ENCODE results near the gene CYB561D2.
A peak's percentile ranks its signal among the peaks of the same experiment; 100 is the strongest.

CYB561D2 gene

DNA sequence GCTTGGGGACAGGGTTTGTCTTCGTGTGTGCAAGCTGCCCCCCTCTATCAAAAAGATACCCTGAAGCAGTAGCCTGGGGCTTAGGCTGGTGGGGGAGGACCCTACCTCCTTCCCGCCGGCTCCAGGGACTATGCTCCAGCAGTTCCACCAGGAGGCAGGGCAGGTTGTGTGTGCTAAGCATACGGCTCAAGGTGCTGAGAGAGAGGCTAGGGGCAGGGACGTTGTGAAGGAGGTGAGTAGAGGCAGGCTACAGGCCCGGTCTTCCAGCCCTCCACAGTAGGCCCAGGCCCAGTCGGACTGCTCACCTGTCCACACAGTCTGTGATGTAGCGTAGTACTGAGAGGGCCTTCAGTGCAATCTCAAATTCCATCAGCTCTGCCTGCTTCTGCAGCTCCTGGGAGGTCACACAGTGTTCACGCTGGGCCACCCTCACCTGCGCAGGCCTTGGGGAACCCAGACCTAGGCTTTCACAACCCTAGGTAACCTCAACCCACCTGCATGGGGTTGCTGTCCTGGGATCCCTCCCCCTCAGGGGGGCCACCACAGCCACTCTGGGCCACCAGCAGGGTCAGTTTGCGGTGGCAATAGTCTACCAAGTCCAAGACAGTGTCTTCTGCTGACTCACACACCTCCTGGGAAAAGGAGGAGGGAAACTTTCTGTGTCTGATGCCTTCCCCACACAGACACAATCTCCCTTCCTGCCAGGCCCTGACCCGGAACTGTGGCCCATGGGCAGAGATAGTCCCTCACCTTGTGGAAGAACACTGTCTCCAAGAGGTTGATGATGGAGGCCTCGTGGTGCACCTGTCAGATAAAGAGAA is 7.6 kb upstream of the CYB561D2 start:
- DNase-seq, result no peak

DNA sequence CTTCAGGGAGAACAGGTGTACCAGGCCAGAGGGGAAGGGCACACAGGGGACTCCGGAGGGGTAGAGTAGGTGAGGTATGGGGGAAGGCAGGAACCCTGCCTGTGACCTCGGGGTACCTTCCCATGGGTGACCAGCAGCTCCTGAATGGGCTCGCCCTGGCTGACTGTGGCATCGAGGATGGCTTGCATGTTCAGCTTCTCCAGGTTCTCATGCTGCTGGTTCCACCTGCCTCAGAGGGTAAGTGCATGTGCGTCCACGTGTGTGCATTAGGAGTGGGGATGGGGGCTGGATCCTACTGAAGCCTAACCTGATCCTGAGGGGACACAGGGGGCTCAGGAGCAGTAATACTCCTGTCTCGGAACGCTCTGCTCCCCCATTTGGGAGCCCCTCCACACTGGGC is 5.7 kb upstream of the CYB561D2 start:
- DNase-seq, result no peak

DNA sequence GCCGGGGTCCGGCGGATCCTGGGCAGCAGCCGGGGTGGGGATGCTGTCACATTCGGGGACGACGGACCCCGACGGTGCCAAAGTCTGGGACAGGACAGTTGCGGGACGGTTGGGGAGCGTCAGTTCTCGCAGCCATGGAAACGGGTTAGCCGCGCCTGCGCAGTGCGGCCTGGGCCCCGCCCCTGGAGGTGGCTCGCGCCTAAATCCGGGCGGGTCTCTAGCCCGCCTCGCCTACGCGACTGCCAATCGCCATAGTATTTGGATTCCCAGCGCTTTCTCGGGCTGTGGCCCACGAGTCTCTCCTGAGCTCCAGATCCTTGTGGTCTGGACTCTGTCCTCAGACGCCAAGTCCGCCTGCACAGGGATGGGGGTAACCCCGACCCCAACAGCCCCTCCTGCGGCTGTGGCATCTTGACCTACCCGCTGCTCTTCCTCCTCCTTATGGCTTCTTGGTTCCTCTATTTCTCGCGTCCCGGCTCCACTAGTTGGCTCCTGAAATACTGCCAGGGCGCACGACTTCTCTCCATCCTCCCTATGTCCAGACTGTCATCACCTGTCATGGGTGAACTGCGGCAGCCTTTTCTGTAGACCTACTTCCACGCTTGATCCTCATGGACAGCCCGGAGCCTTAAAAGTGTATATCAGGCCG is 5.0 kb upstream of the CYB561D2 start, which contains the start of gene ZMYND10:
ZMYND10 (minus strand) TSS at position 147 of the 649 bp plus-strand sequence. CDS start 153 bp downstream, outside the sequence.
- peak; percentile 87 for DNase-seq

DNA sequence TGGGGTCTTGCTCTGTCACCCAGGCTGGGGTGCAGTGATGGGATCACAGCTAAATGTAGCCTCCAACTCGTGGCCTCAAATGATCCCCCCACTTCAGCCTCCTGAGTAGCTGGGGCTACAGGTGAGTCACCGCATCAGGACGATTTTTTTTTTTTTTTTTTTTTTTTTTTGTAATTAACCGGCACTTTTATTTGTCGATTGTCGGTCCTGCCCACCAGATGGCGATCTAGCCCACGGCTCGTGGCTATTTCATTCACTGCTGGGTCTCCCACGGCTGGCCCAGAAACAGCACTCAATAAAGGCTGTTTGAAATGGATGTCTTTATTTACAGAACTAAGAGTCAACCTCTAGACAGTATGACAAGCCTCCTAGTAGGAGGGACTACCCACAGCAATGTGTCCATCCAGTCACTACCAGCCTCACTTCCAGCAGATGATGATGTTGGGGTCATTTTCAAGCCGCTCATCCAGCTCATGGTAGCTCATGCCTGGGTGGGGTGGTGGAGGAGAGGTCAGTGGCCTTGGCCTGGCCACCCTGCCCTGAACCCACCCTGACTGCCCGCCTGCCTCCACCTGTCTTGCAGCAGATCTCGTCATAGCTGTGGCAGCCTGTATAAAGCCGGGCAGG is 3.4 kb upstream of the CYB561D2 start:
- DNase-seq, result peak; percentile 81

DNA sequence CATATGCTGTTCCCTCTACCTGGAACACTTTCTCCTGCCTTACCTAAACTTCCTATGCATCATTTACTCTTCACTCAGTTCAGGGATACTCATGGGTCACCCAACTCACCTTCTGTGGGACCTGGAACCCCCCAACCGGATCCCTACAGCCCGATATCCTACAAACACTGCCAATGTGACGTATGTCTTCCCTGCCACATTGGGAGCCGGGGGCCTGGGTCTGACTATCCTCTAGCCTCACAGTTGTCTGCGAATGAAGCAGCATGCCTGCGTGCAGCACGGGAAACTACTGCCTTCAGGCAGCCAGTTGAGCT is 492 bp upstream of the CYB561D2 start:
- no peak for DNase-seq

DNA sequence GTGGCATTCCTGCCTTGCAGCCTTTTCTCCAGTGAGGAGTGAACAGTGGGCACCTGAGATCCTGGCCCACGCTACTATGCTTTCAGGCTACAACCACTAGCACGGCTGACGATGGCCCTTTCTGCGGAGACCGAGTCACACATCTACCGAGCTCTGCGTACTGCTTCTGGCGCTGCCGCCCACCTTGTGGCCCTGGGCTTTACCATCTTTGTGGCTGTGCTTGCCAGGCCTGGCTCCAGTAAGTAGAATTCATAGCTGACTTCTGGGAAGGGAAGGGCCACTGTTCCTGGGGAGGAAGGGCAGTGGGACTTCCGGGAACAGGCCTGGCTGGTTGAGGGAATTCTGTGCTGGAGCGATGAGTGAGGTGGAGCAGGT is 648 bp downstream of the CYB561D2 start:
- no peak for DNase-seq

DNA sequence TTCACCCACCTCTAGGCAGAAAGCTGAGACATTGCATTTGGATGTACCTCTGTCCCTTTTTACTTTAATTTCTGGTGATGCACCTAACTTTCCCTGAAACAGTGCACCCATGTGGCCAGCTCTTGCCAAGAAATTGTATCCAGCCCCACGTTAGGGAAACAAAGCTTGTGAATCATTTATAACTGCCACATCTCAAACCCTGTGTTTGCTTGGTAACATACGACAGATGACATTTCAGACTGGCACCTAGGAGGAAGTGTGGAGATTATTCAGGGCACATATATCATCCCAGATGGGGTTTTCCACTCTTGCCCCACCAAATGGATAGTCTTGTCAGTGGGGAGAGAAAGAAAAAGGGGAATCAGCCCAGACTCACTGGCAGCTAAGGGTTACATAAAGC is 2.1 kb downstream of the CYB561D2 start:
- no peak for DNase-seq

DNA sequence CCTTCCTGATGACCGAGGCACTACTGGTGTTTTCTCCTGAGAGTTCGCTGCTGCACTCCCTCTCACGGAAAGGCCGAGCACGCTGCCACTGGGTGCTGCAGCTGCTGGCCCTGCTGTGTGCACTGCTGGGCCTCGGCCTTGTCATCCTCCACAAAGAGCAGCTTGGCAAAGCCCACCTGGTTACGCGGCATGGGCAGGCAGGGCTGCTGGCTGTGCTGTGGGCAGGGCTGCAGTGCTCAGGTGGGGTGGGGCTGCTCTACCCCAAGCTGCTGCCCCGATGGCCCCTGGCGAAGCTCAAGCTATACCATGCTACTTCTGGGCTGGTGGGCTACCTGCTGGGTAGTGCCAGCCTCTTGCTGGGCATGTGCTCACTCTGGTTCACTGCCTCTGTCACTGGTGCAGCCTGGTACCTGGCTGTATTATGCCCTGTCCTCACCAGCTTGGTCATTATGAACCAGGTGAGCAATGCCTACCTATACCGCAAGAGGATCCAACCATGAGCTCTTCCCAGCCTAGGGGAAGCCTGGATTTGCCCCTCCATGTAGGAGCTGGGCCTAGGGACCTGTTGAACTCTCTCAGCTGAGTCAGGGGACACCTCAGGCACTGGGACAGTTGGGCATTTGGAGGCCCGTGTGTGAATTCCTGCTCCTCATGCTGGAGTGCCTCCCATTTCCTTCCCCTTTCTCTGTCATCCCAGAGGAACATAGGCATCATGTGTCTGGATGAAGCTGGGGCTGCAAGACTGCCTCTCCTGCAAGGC is 2.8 kb downstream of the CYB561D2 start:
- no peak for DNase-seq

DNA sequence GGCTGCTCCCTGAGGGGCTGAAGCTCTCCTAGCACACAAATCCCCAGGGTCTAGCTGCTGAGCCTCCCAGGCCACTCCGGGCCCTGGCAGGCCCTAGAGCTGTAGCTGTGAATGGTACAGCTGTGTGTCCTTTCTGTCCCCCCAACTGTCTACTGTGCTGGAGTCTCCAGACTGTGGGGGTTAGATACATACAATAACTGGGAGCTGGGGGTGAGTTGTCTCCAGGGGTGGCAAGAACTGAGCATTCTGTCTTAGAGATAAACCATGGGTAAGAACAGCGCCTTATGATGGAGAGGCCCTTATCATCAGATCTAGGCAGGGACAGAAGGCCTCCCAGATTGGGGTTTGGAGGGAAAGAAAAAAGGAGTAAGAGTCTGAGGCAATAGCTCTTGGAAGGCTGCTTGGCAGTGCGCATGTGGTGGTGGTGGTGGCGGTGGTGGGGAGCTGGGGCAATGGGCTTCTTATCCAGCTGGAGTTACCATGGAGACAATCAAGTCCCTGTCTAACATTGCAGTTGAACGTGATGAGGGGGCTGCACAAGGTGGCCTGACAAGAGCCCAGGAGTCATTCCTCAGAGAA is 3.6 kb downstream of the CYB561D2 start:
- DNase-seq, result no peak

DNA sequence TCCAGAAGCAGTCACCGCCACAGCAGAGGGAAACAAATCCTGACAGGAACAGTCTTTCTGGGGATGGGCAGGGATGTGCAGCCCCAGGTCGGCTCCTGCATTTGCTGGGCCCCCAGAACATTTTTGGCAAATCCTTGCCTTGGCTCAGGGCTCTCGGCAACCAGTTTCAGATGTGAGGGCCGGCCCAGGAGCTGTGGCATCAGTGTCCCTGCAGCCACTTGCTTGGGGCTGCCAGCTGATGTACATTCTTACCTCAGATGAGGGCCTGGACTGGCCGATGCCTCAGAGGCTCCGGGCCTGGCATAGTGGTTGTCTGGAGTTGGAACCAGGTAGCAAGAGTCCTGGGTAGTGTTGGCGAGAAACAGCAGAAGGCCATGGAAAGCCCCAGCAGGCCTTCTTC is 4.2 kb downstream of the CYB561D2 start:
- no peak for DNase-seq

DNA sequence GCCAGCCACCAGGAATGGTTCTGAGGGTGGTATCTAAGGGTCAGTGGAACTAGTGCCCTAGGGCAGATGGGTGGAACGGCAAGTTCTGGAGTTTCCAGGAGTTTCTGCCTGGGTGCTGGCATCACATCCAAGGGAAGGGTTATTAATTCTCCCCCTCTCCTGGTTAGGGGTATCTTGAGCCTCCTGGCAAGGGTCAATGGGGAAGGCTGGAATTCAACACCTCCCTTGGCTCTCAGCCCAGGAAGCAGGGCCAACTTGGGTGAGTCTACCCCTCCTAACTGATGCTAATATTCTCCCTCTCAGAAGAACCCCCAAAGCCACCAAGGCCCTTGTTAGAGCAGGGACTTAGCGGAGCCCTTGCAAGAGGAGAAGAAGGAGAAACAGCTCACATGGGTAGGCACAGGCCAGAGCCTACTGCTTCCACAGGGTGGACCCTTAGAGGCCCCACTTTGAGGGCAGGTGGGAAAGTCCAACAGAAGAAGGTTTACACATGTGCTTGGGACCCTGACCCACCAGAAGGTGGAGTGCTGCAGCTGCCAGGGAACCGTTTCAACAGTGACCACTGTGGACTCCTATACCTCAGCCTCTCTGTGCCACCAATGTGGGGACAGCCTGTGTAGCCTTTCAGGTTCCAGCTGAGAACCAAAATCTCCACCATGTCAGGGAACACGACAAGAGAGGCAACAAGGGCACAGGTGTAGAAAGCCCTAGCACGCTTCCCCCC is 5.3 kb downstream of the CYB561D2 start:
- DNase-seq, result no peak

DNA sequence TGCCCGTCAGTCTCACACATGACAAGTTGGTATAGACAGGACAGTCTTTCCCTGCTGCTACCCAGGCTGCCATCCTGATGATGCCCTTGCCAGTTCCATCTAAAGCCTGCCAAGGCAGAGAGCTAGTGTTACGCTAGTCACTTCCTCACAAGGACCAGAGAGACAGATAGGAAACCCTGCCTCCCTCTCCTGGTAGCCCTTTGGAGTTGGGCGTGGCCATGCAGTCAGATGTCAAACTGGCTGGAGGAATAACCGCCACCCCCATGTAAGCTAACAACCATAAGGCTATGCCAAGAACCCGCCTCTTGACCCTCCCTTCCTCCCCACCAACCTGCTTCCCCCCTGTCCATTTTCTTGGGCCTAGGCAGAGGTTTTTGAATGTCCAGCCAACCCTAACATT is 5.9 kb downstream of the CYB561D2 start:
- DNase-seq, result no peak

DNA sequence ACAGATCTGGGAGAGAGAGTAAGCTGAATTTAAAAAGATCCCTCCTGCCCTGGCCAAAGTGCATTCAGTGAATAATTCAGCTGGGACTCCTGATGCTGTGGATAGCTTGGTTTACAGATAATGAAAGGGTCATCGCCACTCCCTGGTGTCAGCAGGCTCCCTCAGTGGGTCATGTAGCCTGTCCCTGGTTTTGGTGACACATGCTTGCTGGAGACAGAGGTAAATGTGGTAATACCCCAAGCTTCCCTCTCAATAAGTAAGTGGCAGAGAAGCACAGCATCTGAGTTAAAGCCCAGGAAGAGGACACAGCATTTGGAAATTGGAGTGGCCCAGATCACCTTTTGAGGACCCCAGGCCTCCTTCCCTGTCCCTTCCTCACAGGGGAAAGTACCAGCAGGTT is 6.8 kb downstream of the CYB561D2 start:
- DNase-seq, result no peak

DNA sequence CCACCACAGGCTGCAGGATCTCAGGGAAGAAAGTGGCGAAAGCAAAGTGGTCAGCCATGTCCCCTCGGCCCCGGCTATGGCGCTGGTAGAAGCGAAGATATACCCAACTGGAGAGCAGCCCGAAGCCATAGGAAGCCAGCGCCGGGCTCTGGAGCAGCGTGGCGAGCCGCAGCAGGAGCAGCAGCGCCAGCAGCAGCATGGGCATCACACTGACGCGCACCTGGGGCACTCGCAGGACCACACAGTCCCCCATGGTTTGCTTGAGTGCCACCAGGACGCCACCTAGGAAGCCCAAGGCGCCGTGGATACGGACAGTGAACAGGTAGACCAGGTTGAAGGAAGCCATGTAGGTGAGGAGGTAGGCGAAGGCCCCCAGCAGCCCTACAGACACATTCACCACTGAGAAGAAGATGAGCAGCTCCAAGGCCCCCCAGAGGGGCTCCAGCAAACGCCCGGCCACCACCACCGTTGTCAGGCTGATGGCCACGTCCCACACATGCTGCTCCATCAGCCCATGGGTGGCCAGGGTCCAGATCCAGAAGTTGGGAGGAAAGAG is 7.8 kb downstream of the CYB561D2 start:
- DNase-seq, result no peak

DNA sequence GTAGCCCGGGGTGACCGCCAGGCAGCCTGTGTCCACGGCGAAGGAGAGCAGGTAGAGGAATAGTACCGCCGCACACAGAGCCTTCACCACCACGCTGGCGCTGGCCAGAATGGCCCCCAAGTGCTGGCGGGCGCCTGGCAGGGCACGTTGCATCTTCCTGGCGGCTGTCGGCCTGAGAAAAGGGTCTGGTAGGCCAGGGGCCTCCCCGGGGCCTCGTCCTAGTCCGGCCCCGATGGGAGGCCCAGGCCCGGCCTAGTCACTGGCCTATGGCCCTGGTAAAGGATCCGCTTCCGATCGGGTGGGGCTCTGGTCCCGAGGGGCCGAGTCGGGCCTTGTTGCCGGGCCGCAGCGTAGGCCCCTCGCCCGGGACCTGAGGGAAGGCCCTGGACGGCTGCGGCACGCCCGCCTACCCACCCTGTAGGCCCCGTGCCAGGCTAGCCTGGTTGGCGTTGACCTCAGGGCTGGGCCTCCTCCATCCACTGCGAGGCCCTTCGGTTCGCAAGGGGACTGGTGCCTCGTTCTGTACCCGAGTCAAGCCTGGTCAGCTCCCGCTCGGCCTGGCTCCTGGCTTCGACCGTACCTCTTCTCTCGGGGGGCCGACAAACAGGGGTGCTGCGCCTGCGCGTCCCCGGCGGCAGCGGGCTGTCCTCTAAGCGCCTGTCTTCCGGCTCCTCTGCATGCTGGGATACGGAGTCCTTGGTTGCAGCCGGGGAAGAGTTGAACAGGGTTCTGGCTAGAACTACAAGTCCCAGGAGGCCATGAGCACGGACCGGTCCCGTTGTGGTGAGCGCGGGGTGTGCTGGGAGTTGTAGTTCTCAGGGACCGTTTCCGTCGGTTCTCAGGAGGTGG is 8.5 kb downstream of the CYB561D2 start, which contains the start of gene TMEM115:
TMEM115 (minus strand) TSS at position 611 of the 849 bp plus-strand sequence; CDS start at position 153, 458 bp downstream.
- peak; percentile 97 for DNase-seq

DNA sequence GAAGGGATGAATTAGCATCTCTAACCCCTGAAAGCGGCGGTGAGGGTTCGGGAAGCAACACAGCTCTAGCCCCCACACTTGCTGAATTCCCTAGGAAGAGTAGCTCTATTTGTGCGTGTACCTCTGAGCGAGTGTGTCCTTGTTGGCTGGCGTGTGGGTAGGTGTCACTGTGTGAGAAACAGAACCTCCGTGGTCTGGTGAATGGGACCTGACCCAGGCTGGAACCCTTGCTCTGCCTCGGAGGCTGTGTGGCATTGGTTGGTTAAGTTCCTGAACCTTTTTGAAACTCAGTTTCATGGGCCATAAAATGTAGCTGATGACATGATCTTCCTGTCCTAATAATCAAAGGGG is 9.1 kb downstream of the CYB561D2 start:
- DNase-seq, result no peak

DNA sequence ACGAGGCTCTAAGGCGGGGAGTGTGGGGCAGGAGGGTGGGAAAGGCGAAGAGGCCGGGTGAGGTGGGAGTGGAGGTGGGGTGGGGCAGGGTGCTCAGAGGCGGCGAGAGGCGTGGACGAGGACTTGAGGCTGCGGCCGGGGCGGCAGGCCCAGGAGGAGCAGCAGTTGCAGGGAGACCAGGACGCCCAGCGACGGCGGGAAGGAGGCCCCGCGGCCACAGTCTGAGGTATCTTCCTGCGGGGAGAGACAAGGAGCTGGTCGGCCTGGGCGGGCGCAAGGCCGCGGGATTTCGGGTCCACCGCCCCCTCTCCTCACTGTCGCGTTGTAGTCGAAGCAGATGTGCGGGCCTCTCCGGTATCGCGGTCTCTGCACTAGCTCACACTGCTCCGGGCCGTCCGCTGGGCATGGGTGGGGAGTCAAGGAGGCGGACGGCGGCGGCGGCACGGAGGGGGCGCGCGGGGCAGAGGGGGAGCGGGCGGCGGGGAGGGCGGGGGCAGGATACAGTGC is 14.0 kb downstream of the CYB561D2 start:
- no peak for DNase-seq

DNA sequence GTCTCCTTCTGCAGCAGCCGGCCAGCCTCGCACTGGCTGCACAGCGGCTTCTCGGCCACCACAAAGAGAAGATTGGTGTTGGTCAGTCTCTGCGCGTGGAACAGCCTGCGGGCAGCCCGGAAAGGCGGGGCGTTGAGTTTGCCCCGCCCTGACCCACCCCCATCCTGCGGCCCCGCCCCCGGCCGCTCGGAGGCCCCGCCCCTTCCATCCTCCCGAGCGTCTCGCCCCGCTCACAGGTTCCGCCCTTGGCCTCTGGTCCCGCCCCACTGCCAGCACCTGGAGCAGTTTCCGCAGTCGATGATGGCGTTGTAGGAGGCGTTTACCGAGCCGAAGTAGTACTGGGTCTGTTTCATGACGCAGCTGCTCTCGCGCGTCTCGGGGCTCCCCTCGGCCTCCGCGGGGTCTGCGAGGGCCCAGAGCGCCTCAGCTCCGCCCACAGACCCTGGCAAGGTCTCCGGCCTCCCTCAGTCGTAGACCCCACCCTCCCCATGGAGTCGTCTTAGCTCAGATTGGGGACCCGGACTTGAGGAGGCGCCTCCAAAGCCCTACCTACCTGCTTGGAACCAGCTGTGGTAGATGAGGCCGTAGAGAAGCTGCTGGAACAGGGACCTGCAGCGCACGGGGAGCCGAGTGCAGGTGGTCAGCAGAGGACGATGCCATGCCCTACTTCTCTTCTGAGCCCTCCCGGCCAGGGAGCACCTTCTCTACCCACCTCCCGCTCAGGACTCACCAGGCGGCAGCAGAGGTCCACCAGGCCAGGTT is 14.6 kb downstream of the CYB561D2 start:
- DNase-seq, result peak; percentile 97

DNA sequence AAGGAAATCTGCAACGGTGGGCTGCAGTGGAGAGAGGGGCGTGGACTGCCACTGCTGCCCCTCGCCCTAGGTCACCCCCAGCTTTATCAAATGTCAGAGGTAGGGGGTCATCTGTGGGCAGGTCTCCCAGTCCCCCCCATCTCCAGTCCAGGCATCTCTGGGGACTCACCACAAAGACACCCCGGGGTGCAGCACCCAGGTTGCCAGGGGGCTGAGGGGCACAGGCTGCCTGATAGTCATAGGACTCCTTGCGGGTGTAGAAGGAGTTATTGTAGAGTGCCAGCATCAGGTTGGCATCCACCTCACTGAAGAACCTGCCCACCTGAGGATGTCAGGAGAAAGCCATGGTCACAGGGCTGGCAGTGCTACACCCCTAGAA is 15.2 kb downstream of the CYB561D2 start:
- DNase-seq, result no peak
